Measurements from ENCODE around the gene GJB2. TPM values are rescaled to one million over a fixed set of nuclear protein-coding genes. Genes with fewer than 3 reads are reported as not detected.
"Not testable (repeated sequence)": the region's sequence is repeated elsewhere in the genome, so short reads cannot be mapped to it uniquely, and the experiment has no call there.

The GJB2 gene
- total RNA-seq, 4 donors from 2014 or later = 0.35 to 0.72 (median 0.36) TPM; not detected in 1

GRCh38 chr13:20159646-20160305 is 33.0 kb downstream of the GJB2 start:
- TF ChIP-seq CTCF (IDR thresholded peaks at IDR 0.05 in 4 of 5, conservative IDR thresholded peaks at IDR 0.05 in 1 of 5) = no peak
- no peak for TF ChIP-seq POLR2A (IDR thresholded peaks at IDR 0.05)
- ATAC-seq = no peak
- Histone ChIP-seq H3K4me1 (no peaks in the 10 kb centered on the region), H3K27ac (no peak overlapping the region), H3K9me3 (no peaks in the 10 kb centered on the region), H3K4me3 (no peak overlapping the region), H3K27me3 (peaks cover 69 to 77% (median 75%) of the 10 kb centered on the region in 3 donors), H3K36me3 (no peaks in the 10 kb centered on the region)
- in situ Hi-C loops (cut with MboI; ENCODE audit: low sequenced_read_pairs in 4 of 4) = loop anchor here in 1 of 4 donors (25.0 kb wide), 1 partner anchor 172 kb away; no protein-coding TSS in a partner anchor
- intact Hi-C loops (cut with DNase I; ENCODE audit: low total_unique reads) = loop anchor here (5.0 kb wide), 1 partner anchor 177 kb away; no protein-coding TSS in a partner anchor
- DNase-seq = no peak

- no peak for ATAC-seq
- in situ Hi-C loops (cut with MboI; ENCODE audit: low sequenced_read_pairs in 4 of 4) (loop anchor here in 1 of 4 donors (25.0 kb wide), 1 partner anchor 170 kb away; no protein-coding TSS in a partner anchor), intact Hi-C loops (cut with DNase I; ENCODE audit: low total_unique reads) (no loop called here)
- Histone ChIP-seq H3K4me3 (no peak overlapping the region), H3K4me1 (no peaks in the 10 kb centered on the region), H3K27ac (no peak overlapping the region), H3K9me3 (no peaks in the 10 kb centered on the region), H3K36me3 (no peaks in the 10 kb centered on the region), H3K27me3 (peaks cover 63 to 68% (median 68%) of the 10 kb centered on the region in 3 donors)
- DNase-seq = no peak
- no peak for TF ChIP-seq CTCF (IDR thresholded peaks at IDR 0.05 in 4 of 5, conservative IDR thresholded peaks at IDR 0.05 in 1 of 5)
- TF ChIP-seq POLR2A (IDR thresholded peaks at IDR 0.05) = no peak
These were observed 35.5 kb downstream of the GJB2 start for GRCh38 chr13:20157151-20157796.

GRCh38 chr13:20156702-20157101 is 36.0 kb downstream of the GJB2 start:
- no peak overlapping the region for H3K4me3 ChIP-seq
- peaks cover 57 to 63% (median 62%) of the 10 kb centered on the region in 3 donors for H3K27me3 ChIP-seq
- no peaks in the 10 kb centered on the region for H3K36me3 ChIP-seq
- no peak for DNase-seq
- no peak overlapping the region for H3K27ac ChIP-seq
- H3K9me3 ChIP-seq = no peaks in the 10 kb centered on the region
- H3K4me1 ChIP-seq = no peaks in the 10 kb centered on the region
- ATAC-seq = no peak
- in situ Hi-C loops (cut with MboI; ENCODE audit: low sequenced_read_pairs in 4 of 4) (loop anchor here in 1 of 4 donors (25.0 kb wide), 1 partner anchor 169 kb away; no protein-coding TSS in a partner anchor), intact Hi-C loops (cut with DNase I; ENCODE audit: low total_unique reads) (no loop called here)
- no peak for TF ChIP-seq POLR2A (IDR thresholded peaks at IDR 0.05)
- TF ChIP-seq CTCF (IDR thresholded peaks at IDR 0.05 in 4 of 5, conservative IDR thresholded peaks at IDR 0.05 in 1 of 5) = no peak

- H3K27me3 ChIP-seq = peaks cover 24 to 32% (median 32%) of the 10 kb centered on the region in 3 donors
- in situ Hi-C loops (cut with MboI; ENCODE audit: low sequenced_read_pairs in 4 of 4) = loop anchor here in 1 of 4 donors (25.0 kb wide), 1 partner anchor 166 kb away; no protein-coding TSS in a partner anchor
- ATAC-seq; H3K27ac ChIP-seq; H3K4me3 ChIP-seq; DNase-seq; H3K36me3 ChIP-seq; H3K9me3 ChIP-seq; H3K4me1 ChIP-seq; intact Hi-C loops (cut with DNase I; ENCODE audit: low total_unique reads): not testable (repeated sequence)
These were observed 39.4 kb downstream of the GJB2 start for GRCh38 chr13:20153290-20153689.

- H3K4me1 ChIP-seq = no peaks in the 10 kb centered on the region
- no peaks in the 10 kb centered on the region for H3K9me3 ChIP-seq
- in situ Hi-C loops (cut with MboI; ENCODE audit: low sequenced_read_pairs in 4 of 4) (loop anchor here in 1 of 4 donors (25.0 kb wide), 1 partner anchor 164 kb away; no protein-coding TSS in a partner anchor), intact Hi-C loops (cut with DNase I; ENCODE audit: low total_unique reads) (no loop called here)
- H3K36me3 ChIP-seq = no peaks in the 10 kb centered on the region
- no peak for ATAC-seq
- H3K27ac ChIP-seq = no peak overlapping the region
- TF ChIP-seq CTCF (IDR thresholded peaks at IDR 0.05 in 4 of 5, conservative IDR thresholded peaks at IDR 0.05 in 1 of 5) = no peak
- no peak for TF ChIP-seq POLR2A (IDR thresholded peaks at IDR 0.05)
- DNase-seq = no peak
- peaks cover 7 to 16% (median 15%) of the 10 kb centered on the region in 3 donors for H3K27me3 ChIP-seq
- H3K4me3 ChIP-seq = no peak overlapping the region
These were observed 41.1 kb downstream of the GJB2 start for GRCh38 chr13:20151612-20152011.
